Uterus (tissue), 4 donors: ENCODE measurements around the gene OPTC. TPM values are rescaled to one million over a fixed set of nuclear protein-coding genes. Genes with fewer than 3 reads are reported as not detected.

Experiments used
- DNase-seq, 2 donors: peaks; one replicate each; pipeline ENCODE4 v3.0.0-alpha.2; 2019 to 2020
- H3K27ac ChIP-seq, 2 donors: fragments of 200-600 bp; sonication (generic); 1 replicate in 1 of 2; 2 replicates in 1 of 2; pipeline ENCODE4 v1.5.1; 2016 to 2018
- H3K27me3 ChIP-seq, 2 donors: fragments of 200-600 bp; sonication (generic); one replicate each; pipeline ENCODE4 v1.5.1; 2018 to 2019; ENCODE audit warnings: control low read depth in 1 of 2
- H3K36me3 ChIP-seq, 2 donors: fragments of 200-600 bp; sonication (generic); one replicate each; pipeline ENCODE4 v1.5.1; 2019; ENCODE audit warnings: control low read depth in 1 of 2
- H3K4me1 ChIP-seq, 2 donors: fragments of 200-600 bp; sonication (generic); one replicate each; pipeline ENCODE4 v1.5.1; 2018 to 2019; ENCODE audit warnings: control low read depth in 1 of 2
- H3K4me3 ChIP-seq, 2 donors: fragments of 200-600 bp; sonication (generic); 1 replicate in 1 of 2; 2 replicates in 1 of 2; pipeline ENCODE4 v1.5.1; 2018 to 2019; ENCODE audit warnings: mild to moderate bottlenecking in 1 of 2
- H3K9me3 ChIP-seq, 2 donors: fragments of 200-600 bp; sonication (generic); one replicate each; pipeline ENCODE4 v1.5.1; 2019; ENCODE audit warnings: control low read depth in 1 of 2
- CTCF ChIP-seq, 4 experiments: fragments of 200-600 bp in 2 of 4; fragments of 450-650 bp in 2 of 4; sonication (generic) in 2 of 4; IDR thresholded peaks; one replicate each; pipeline ENCODE4 v1.5.1; 2016 to 2019; ENCODE audit warnings: antibody characterized with exemption in 4 of 4, mild to moderate bottlenecking in 2 of 4, moderate library complexity in 1 of 4
- POLR2A ChIP-seq, 2 donors: fragments of 450-650 bp; IDR thresholded peaks; one replicate each; pipeline ENCODE4 v1.6.1; 2016; ENCODE audit warnings: antibody characterized with exemption in 2 of 2, mild to moderate bottlenecking in 1 of 2, moderate library complexity in 1 of 2
- intact Hi-C: fragments of 100-400 bp; cut with DNase I; formaldehyde crosslinking; loops from one replicate; pipeline ENCODE4 v1.15.1; 2023; ENCODE audit warnings: low total_unique reads
- total RNA-seq, 4 donors: library from RNA; depleted of rRNA in 3 of 4; stranded (reverse); fragments of >200 nt in 3 of 4; gene quantifications; one replicate each; pipeline versions ENCODE4 v1.1.0 to v1.2.4, GENCODE V29; 2014 to 2023
- donor health status: DM: yes; HTN: yes; CAD: no.

OPTC gene
- total RNA-seq, 4 donors from 2014 or later = not detected

DNA sequence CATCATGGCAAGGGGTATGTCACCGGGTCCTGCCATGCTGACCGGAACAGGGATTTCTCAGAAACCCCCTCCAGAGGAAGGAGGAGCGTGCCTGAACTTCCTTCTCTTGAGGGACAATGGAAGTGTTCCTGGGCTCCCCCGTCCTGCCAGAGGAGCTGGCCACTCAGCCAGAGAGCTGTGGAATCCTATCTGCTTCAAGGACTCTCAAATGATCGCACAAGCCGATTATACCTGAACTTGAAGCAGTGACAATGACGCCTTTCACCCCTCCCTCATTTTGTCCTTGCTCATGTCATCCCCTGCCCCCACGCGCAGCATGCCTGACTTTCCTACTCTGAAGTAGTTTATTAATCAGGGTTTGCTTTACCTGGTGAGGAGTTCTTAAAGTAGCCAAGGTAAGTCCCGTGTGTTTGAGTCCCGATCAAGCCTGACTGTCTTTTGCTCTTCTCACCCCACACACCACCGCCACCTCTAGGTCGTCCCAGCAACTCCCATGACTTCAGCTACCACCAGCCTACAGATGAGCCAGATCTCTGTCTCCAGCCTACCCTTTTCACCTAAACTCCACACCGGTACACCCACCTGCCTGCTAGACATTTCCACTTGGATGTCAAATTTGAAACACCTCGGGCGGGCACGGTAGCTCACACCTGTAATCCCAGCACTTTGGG, 43.3 kb upstream of the OPTC start:
- no peak for DNase-seq
- intact Hi-C loops = no loop called here
- no peak overlapping the region for H3K4me3 ChIP-seq
- TF ChIP-seq CTCF (IDR thresholded peaks at IDR 0.05) (no peak), POLR2A (IDR thresholded peaks at IDR 0.05) (no peak)
- H3K36me3 ChIP-seq = no peaks in the 10 kb centered on the region
- H3K4me1 ChIP-seq = peaks cover 0 to 4% of the 10 kb centered on the region in 2 donors
- no peaks in the 10 kb centered on the region for H3K9me3 ChIP-seq
- peak overlapping the region; percentile 81 to 84 for H3K27ac ChIP-seq
- H3K27me3 ChIP-seq = no peaks in the 10 kb centered on the region

DNA sequence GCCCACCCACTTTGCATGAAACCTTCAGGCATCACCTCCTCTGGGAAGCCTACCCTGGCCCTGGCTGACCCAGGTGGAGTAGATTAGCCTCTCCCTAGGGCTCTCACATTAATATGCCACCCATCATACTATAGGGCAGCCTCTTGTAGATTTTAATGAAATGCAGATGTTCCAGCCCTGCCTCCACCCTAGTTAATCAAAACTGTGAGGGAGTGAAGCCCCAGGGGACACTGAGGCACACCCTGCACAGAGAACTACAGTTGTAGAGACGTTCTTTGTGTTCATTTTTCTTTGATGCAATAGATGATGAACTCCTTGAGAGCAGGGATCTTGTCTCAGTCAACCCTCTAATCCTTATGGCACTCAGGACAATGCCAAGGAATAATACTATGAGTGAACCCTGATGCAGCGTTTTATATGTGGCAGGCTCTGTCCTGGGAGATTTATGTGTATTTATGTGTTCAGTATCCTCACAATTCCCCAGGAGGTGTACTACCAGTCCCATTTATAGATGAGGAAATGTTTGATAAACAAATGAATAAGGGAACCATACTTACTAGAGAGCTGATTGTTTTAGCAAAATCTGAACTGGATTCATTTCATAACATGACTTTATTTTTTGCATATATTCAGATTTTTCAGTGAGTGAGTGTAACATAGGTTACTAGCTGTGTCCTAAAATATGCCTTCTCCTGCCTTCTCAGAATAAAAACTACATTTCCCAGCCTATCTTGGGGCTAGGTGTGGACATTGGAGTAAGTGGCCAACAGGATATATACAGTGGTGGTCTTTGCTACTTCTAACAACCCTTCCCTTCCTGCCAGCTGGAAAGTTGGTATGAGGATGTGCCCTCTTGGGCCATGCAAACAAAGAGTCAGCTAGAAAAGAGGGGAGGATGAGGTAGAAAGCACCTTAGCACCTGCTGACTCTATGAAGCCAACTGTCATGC, 41.8 kb upstream of the OPTC start:
- TF ChIP-seq CTCF (IDR thresholded peaks at IDR 0.05) = no peak
- TF ChIP-seq POLR2A (IDR thresholded peaks at IDR 0.05) = no peak
- no peak for DNase-seq
- no peaks in the 10 kb centered on the region for H3K36me3 ChIP-seq
- no peaks in the 10 kb centered on the region for H3K9me3 ChIP-seq
- H3K27ac ChIP-seq = no peak overlapping the region
- no peaks in the 10 kb centered on the region for H3K27me3 ChIP-seq
- intact Hi-C loops = no loop called here
- no peak overlapping the region for H3K4me3 ChIP-seq
- H3K4me1 ChIP-seq = peaks cover 0 to 4% of the 10 kb centered on the region in 2 donors

GRCh38 chr1:203453016-203453415, 40.9 kb upstream of the OPTC start:
- no peak for DNase-seq

DNA sequence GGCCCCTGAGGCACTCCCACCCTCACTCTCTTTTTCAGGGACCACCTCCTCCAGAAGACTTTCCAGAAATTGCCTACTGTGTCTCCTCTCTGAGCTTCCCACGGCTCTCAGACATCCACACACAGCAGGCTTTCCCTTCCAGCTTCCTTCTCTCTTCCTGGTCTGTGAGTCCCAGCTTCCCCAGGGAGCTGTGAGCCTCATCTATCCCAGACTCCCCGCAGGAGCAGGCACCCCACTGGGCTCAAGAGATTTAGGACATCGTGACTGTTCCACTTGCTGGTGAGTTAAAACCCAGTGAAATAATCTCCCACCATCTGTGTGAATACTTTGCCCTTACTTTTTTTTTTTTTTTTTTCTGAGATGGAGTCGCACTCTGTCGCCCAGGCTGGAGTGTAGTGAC, 40.3 kb upstream of the OPTC start:
- TF ChIP-seq POLR2A (IDR thresholded peaks at IDR 0.05) (no peak), CTCF (IDR thresholded peaks at IDR 0.05) (no peak)
- Histone ChIP-seq H3K4me1 (peaks cover 0 to 4% of the 10 kb centered on the region in 2 donors), H3K36me3 (no peaks in the 10 kb centered on the region), H3K4me3 (no peak overlapping the region), H3K9me3 (no peaks in the 10 kb centered on the region), H3K27ac (no peak overlapping the region), H3K27me3 (no peaks in the 10 kb centered on the region)
- DNase-seq = no peak
- intact Hi-C loops = no loop called here

More at GRCh38 chr1:203453016-203453415, 40.9 kb upstream of the OPTC start:
- Histone ChIP-seq H3K4me3 (no peak overlapping the region), H3K27ac (no peak overlapping the region), H3K27me3 (no peaks in the 10 kb centered on the region), H3K4me1 (peaks cover 0 to 4% of the 10 kb centered on the region in 2 donors), H3K9me3 (no peaks in the 10 kb centered on the region), H3K36me3 (no peaks in the 10 kb centered on the region)
- intact Hi-C loops = no loop called here
- TF ChIP-seq CTCF (IDR thresholded peaks at IDR 0.05) (no peak), POLR2A (IDR thresholded peaks at IDR 0.05) (no peak)

DNA sequence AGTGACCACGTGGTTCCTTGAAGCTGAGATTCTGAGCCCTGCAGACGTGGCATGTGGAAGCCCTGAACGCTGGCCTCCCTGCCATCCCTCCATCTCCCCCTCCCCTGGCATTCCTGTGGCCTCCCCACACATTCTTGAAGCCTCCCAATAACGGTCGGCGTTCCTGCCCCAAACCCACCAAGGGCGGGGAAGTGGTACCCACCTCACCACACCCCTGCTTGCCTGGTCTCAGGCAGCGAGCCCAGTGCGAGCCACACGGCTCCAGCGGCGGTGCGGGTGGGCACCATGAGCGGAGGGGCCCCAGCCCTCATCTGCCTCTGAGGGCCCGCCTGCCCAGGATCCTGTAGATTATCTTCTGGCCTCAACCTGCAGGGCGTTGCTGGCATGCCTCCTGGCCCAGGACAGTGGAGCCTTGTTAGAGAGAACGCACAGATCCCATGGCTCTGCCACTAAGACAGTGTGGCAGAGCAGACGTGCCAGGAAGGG, 38.9 kb upstream of the OPTC start:
- Histone ChIP-seq H3K4me3 (no peak overlapping the region), H3K27ac (no peak overlapping the region), H3K4me1 (peaks cover 0 to 1% of the 10 kb centered on the region in 2 donors), H3K36me3 (no peaks in the 10 kb centered on the region), H3K27me3 (no peaks in the 10 kb centered on the region), H3K9me3 (no peaks in the 10 kb centered on the region)
- DNase-seq = no peak
- TF ChIP-seq POLR2A (IDR thresholded peaks at IDR 0.05) (no peak), CTCF (IDR thresholded peaks at IDR 0.05) (no peak)
- intact Hi-C loops = no loop called here
